B cell (primary cell): ENCODE data around the gene CLEC19A. TPM values are rescaled to one million over a fixed set of nuclear protein-coding genes. Genes with fewer than 3 reads are reported as not detected.

Experiments
- ATAC-seq: fragments of 200-7000 bp; cut with Tn5 transposase; one replicate; pipeline ENCODE4 v1.10.0; 2021; ENCODE audit warnings: low read depth, mild to moderate bottlenecking, moderate number of reproducible peaks, moderate library complexity
- CTCF ChIA-PET: fragments of 350-600 bp; sonication (Branson Sonifier 250); formaldehyde crosslinking; loops from one replicate; lab custom pipeline; 2021; ENCODE audit warnings: antibody characterized with exemption, inconsistent platforms; lab: Charles Lee
- POLR2A ChIA-PET: fragments of 350-600 bp; sonication (Branson Sonifier 250); formaldehyde crosslinking; loops from one replicate; lab custom pipeline; 2021; ENCODE audit warnings: antibody characterized with exemption; lab: Charles Lee
- DNase-seq: peaks from one replicate; pipeline ENCODE4 v3.0.0; 2013
- H2AFZ ChIP-seq: 2 replicates; pipeline ENCODE4 v1.6.1; 2012; ENCODE audit warnings: mild to moderate bottlenecking, low read depth, low read length; ENCODE audit not compliant: insufficient read depth, poor library complexity, severe bottlenecking
- H3K27ac ChIP-seq, 2 donors: 1 replicate in 1 of 2; 2 replicates in 1 of 2; pipeline ENCODE4 v1.5.1; 2012 to 2013; ENCODE audit warnings: low read length in 2 of 2, mild to moderate bottlenecking in 2 of 2, moderate library complexity in 1 of 2
- H3K27me3 ChIP-seq, 4 experiments: fragments of 200-600 bp in 1 of 4; sonication (generic) in 1 of 4; replicated peaks in 1 of 4; 1 replicate in 2 of 4; 2 replicates in 2 of 4; pipeline versions ENCODE4 v1.6.1 to v1.7.0; 2013 to 2016; ENCODE audit warnings: low read length in 3 of 4, mild to moderate bottlenecking in 2 of 4, mixed read lengths in 1 of 4, moderate library complexity in 1 of 4; ENCODE audit not compliant: insufficient read depth in 4 of 4, control insufficient read depth in 3 of 4; ENCODE audit errors: control extremely low read depth in 1 of 4
- H3K36me3 ChIP-seq, 2 experiments: replicated peaks in 1 of 2; 1 replicate in 1 of 2; 2 replicates in 1 of 2; pipeline versions ENCODE4 v1.6.1 to v1.7.1; 2013; ENCODE audit warnings: low read length in 1 of 2; ENCODE audit not compliant: insufficient read depth in 2 of 2, control insufficient read depth in 1 of 2; ENCODE audit errors: control extremely low read depth in 1 of 2, extremely low read depth in 1 of 2
- H3K4me1 ChIP-seq, 2 donors: fragments of 200-600 bp in 1 of 2; sonication (generic) in 1 of 2; 1 replicate in 1 of 2; 2 replicates in 1 of 2; pipeline versions ENCODE4 v1.5.1 to v1.6.1; 2013 to 2017; ENCODE audit warnings: low read length in 2 of 2; ENCODE audit not compliant: control insufficient read depth in 2 of 2, insufficient read depth in 2 of 2
- H3K4me2 ChIP-seq: replicated peaks from 2 replicates; pipeline ENCODE3; 2012; ENCODE audit warnings: mild to moderate bottlenecking, low read depth, low read length; ENCODE audit not compliant: poor library complexity, severe bottlenecking
- H3K4me3 ChIP-seq, 5 experiments: fragments of 200-600 bp in 1 of 5; sonication (generic) in 1 of 5; 1 replicate in 3 of 5; 2 replicates in 2 of 5; pipeline versions ENCODE4 v1.5.1 to v1.7.0; 2011 to 2016; ENCODE audit warnings: low read length in 4 of 5, mild to moderate bottlenecking in 4 of 5, low read depth in 2 of 5, control low read depth in 1 of 5, moderate library complexity in 1 of 5; ENCODE audit not compliant: insufficient read depth in 1 of 5; ENCODE audit errors: control extremely low read depth in 1 of 5, extremely low read depth in 1 of 5
- H3K79me2 ChIP-seq: fragments of 200-600 bp; sonication (generic); one replicate; pipeline ENCODE4 v1.6.0; 2016; ENCODE audit warnings: low read length; ENCODE audit not compliant: control insufficient read depth, insufficient read depth
- H3K9ac ChIP-seq: fragments of 200-600 bp; sonication (generic); 2 replicates; pipeline ENCODE4 v1.6.1; 2017; ENCODE audit warnings: mild to moderate bottlenecking, low read length, moderate library complexity
- H3K9me3 ChIP-seq, 3 donors: one replicate each; pipeline versions ENCODE4 v1.6.1 to v1.7.1; 2013; ENCODE audit warnings: low read length in 2 of 3; ENCODE audit not compliant: control insufficient read depth in 2 of 3, insufficient read depth in 1 of 3; ENCODE audit errors: control extremely low read depth in 1 of 3
- H4K20me1 ChIP-seq: 2 replicates; pipeline ENCODE4 v1.6.0; 2012; ENCODE audit warnings: mild to moderate bottlenecking, low read length; ENCODE audit not compliant: insufficient read depth, control insufficient read depth, poor library complexity, severe bottlenecking
- H3K27ac Mint-ChIP-seq: one replicate; pipeline ENCODE4 v1.8.0; 2021; ENCODE audit warnings: mixed read lengths
- H3K27me3 Mint-ChIP-seq: one replicate; pipeline ENCODE4 v1.8.0; 2021; ENCODE audit warnings: mixed read lengths
- H3K4me1 Mint-ChIP-seq: one replicate; pipeline ENCODE4 v1.8.0; 2021; ENCODE audit warnings: mixed read lengths
- H3K4me3 Mint-ChIP-seq: one replicate; pipeline ENCODE4 v1.8.0; 2021; ENCODE audit warnings: mixed read lengths
- H3K9me3 Mint-ChIP-seq: one replicate; pipeline ENCODE4 v1.8.0; 2022; ENCODE audit warnings: mixed read lengths; ENCODE audit not compliant: insufficient read depth
- CTCF ChIP-seq: fragments of 200-600 bp; IDR thresholded peaks from one replicate; pipeline ENCODE4 v1.8.0; 2022; ENCODE audit warnings: antibody characterized with exemption, mild to moderate bottlenecking
- EZH2 ChIP-seq: IDR thresholded peaks from 2 replicates; pipeline ENCODE4 v1.6.1; 2012; ENCODE audit warnings: borderline replicate concordance, low read depth, mild to moderate bottlenecking, moderate library complexity, low read length; ENCODE audit not compliant: insufficient read depth, poor library complexity, severe bottlenecking
- WGBS: methylation state at CpG from one replicate; pipeline ENCODE4 v1.1.5; 2013; ENCODE audit warnings: missing lambda C conversion rate; ENCODE audit not compliant: insufficient coverage; 5-methylcytosine and 5-hydroxymethylcytosine counted together
- intact Hi-C: fragments of 100-400 bp; cut with micrococcal nuclease; formaldehyde crosslinking; loops from one replicate; pipeline ENCODE4 v1.10.0; 2022
- polyA plus RNA-seq: library from polyadenylated mRNA; depleted of rRNA; stranded (reverse); fragments of >200 nt; gene quantifications from 2 replicates; pipeline ENCODE4 v1.2.3, GENCODE V29; 2012
- total RNA-seq, 2 donors: library from RNA; stranded (reverse); fragments of 120-200 nt in 1 of 2; gene quantifications; 1 replicate in 1 of 2; 2 replicates in 1 of 2; pipeline versions ENCODE4 v1.2.3 to v1.2.4, GENCODE V29; 2013 to 2022

CLEC19A gene
- total and polyA plus RNA-seq, 2 donors (not counting 1 experiment from before 2014, with no cell fraction given): not detected

- Histone ChIP-seq H3K4me1 (no peaks in the 10 kb centered on the region), H3K9ac (no peak overlapping the region), H2AFZ (no peak overlapping the region), H3K4me3 (no peak overlapping the region), H3K27ac (no peak overlapping the region), H3K36me3 (peaks cover 0 to 2% of the 10 kb centered on the region in 2 experiments), H3K9me3 (no peaks in the 10 kb centered on the region), H3K79me2 (no peaks in the 10 kb centered on the region), H4K20me1 (no peaks in the 10 kb centered on the region), H3K4me2 (no peak overlapping the region), H3K27me3 (no peaks in the 10 kb centered on the region)
- POLR2A ChIA-PET: no interaction called here
- Mint-ChIP-seq H3K9me3 (no peaks in the 10 kb centered on the region), H3K4me3 (no peak overlapping the region), H3K27me3 (no peaks in the 10 kb centered on the region), H3K4me1 (peaks cover 3% of the 10 kb centered on the region), H3K27ac (no peak overlapping the region)
- intact Hi-C loops: no loop called here
- no peak for DNase-seq
- WGBS: 86% methylated on average over 1 of the region's 2 CpGs
- ATAC-seq: no peak
- TF ChIP-seq EZH2: no peak
- no peak for TF ChIP-seq CTCF
- CTCF ChIA-PET: no interaction called here
These were observed 32.6 kb upstream of the CLEC19A start for GRCh38 chr16:19252904-19253303.

- H3K4me1 Mint-ChIP-seq: no peaks in the 10 kb centered on the region
- H3K4me3 ChIP-seq: no peak overlapping the region
- no peak overlapping the region for H3K4me3 Mint-ChIP-seq
- H2AFZ ChIP-seq: no peak overlapping the region
- no peak for DNase-seq
- no peaks in the 10 kb centered on the region for H3K27me3 ChIP-seq
- intact Hi-C loops: no loop called here
- no peaks in the 10 kb centered on the region for H3K79me2 ChIP-seq
- H4K20me1 ChIP-seq: no peaks in the 10 kb centered on the region
- H3K4me2 ChIP-seq: no peak overlapping the region
- H3K27ac Mint-ChIP-seq: no peak overlapping the region
- no peak overlapping the region for H3K9ac ChIP-seq
- 73% methylated on average over 3 of the region's 4 CpGs for WGBS
- H3K27ac ChIP-seq: no peak overlapping the region
- no peaks in the 10 kb centered on the region for H3K9me3 ChIP-seq
- no peaks in the 10 kb centered on the region for H3K27me3 Mint-ChIP-seq
- CTCF ChIA-PET: interaction anchor here (1.2 kb wide), 1 partner anchor 27 kb away, joined by 3 read pairs; no protein-coding TSS in a partner anchor
- POLR2A ChIA-PET: no interaction called here
- H3K9me3 Mint-ChIP-seq: no peaks in the 10 kb centered on the region
- no peaks in the 10 kb centered on the region for H3K4me1 ChIP-seq
- ATAC-seq: no peak
- TF ChIP-seq CTCF (no peak), EZH2 (no peak)
- no peaks in the 10 kb centered on the region for H3K36me3 ChIP-seq
These were observed 30.9 kb upstream of the CLEC19A start for GRCh38 chr16:19254611-19255010.
